Left ventricle myocardium inferior (tissue), 1 donor: Measurements from ENCODE around the gene TMEM234. TPM values are rescaled to one million over a fixed set of nuclear protein-coding genes. Genes with fewer than 3 reads are reported as not detected.
A peak's percentile ranks its signal among the peaks of the same experiment; 100 is the strongest.

Source experiments
- DNase-seq: peaks from one replicate; pipeline ENCODE4 v3.0.0-alpha.2; 2020
- H3K27ac ChIP-seq: fragments of 200-600 bp; replicated peaks from 2 replicates; pipeline ENCODE4 v1.8.0; 2021
- H3K27me3 ChIP-seq: fragments of 200-600 bp; 2 replicates; pipeline ENCODE4 v1.8.0; 2021; ENCODE audit warnings: low read depth
- H3K36me3 ChIP-seq: fragments of 200-600 bp; 2 replicates; pipeline ENCODE4 v1.8.0; 2021
- H3K4me1 ChIP-seq: fragments of 200-600 bp; 2 replicates; pipeline ENCODE4 v1.8.0; 2021
- H3K4me3 ChIP-seq: fragments of 200-600 bp; 2 replicates; pipeline ENCODE4 v1.8.0; 2021; ENCODE audit warnings: mild to moderate bottlenecking, moderate library complexity
- H3K9me3 ChIP-seq: fragments of 200-600 bp; replicated peaks from 2 replicates; pipeline ENCODE4 v1.8.0; 2021
- intact Hi-C: fragments of 100-400 bp; cut with micrococcal nuclease; formaldehyde crosslinking; loops from one replicate; pipeline ENCODE4 v1.11.0; 2022
- total RNA-seq: library from RNA; stranded (reverse); fragmentation: NEBNext Ultra II Directional; extraction: Animal tissue kit (Norgen Biotek cat#: 25700); gene quantifications from one replicate; pipeline ENCODE4 v1.2.1, GENCODE V29; 2021
- TF ChIP-seq, protein P1 (sequence below): fragments of 200-600 bp; IDR thresholded peaks from 2 replicates; pipeline ENCODE4 v1.8.0; 2021; ENCODE audit warnings: antibody characterized with exemption, mild to moderate bottlenecking, borderline replicate concordance
- donor health status: DM: no; HTN: yes; CAD: no; lungs with severe emphysema.

Gene TMEM234
- total RNA-seq, 1 donor from 2014 or later: 10.9 TPM

DNA sequence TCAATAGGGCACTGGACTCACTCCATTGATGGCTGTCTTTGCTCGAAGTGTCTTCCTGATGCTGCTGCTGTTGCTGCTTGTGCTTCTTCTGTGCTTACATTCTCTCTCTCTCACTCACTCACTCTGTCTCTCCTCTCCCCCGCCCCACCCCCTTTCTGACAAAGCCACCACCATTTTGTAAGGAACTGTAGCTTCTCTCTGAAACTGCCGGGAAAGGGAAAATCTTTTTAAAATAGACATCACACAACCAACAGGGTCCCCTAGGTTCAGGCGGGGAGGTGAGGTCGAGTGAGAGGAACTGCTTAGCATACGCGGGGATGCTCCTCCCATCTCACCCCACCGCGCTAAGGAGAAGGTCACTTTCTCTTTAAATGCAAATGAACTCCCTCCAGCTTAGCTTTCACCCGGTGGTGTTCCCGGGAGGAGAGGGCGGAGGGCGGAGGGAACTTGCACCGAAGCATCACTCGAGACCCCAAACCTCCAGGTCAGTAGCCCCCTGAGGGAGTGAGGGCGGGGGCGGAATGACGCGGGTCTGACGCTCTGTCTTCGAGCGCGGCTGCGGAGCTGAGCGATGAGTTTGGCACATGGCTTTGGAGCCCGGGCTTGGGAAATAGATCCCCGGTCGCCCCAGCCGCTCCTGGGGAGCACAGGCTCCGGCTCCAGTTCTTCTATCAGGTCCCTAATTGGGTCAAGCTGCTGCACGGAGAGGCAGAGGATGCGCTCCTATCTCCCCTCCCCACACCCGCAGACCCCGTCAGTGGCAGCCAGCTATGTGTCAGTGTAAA is 21.7 kb downstream of the TMEM234 start, which contains the start of gene CCDC28B:
TSS of gene CCDC28B (plus strand) at position 370 of the 785 bp plus-strand sequence. CDS start 1,341 bp downstream, outside the sequence.
- Histone ChIP-seq H3K27ac (peak within 1 kb of the TSS; percentile 91), H3K36me3 (peaks cover 23% of the 10 kb centered on the region), H3K27me3 (no peaks in the 10 kb centered on the region), H3K9me3 (no peaks in the 10 kb centered on the region), H3K4me1 (peaks cover 73% of the 10 kb centered on the region), H3K4me3 (peak within 1 kb of the TSS; percentile 72)
- peak; percentile 75 for DNase-seq
- TF ChIP-seq, protein P1, sequence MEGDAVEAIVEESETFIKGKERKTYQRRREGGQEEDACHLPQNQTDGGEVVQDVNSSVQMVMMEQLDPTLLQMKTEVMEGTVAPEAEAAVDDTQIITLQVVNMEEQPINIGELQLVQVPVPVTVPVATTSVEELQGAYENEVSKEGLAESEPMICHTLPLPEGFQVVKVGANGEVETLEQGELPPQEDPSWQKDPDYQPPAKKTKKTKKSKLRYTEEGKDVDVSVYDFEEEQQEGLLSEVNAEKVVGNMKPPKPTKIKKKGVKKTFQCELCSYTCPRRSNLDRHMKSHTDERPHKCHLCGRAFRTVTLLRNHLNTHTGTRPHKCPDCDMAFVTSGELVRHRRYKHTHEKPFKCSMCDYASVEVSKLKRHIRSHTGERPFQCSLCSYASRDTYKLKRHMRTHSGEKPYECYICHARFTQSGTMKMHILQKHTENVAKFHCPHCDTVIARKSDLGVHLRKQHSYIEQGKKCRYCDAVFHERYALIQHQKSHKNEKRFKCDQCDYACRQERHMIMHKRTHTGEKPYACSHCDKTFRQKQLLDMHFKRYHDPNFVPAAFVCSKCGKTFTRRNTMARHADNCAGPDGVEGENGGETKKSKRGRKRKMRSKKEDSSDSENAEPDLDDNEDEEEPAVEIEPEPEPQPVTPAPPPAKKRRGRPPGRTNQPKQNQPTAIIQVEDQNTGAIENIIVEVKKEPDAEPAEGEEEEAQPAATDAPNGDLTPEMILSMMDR: no peak
- intact Hi-C loops: no loop called here

DNA sequence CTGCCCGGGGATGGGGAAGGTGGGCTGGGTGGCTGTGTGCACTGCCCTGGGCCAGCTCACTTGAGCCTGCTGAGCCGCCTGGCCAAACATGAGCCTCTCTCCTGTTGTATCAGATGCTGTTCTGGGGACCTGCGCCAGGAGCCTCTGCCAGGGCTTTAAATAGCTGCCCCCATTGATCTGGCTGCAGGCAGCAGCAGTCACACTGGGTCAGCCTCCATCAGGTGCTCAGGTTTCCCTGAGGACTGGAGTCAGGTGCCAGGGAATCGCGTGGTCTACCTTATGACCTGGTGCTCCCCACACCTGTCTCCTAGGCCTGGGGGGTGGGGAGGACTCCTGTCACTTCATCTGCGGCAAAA is 22.5 kb downstream of the TMEM234 start:
- intact Hi-C loops: no loop called here

DNA sequence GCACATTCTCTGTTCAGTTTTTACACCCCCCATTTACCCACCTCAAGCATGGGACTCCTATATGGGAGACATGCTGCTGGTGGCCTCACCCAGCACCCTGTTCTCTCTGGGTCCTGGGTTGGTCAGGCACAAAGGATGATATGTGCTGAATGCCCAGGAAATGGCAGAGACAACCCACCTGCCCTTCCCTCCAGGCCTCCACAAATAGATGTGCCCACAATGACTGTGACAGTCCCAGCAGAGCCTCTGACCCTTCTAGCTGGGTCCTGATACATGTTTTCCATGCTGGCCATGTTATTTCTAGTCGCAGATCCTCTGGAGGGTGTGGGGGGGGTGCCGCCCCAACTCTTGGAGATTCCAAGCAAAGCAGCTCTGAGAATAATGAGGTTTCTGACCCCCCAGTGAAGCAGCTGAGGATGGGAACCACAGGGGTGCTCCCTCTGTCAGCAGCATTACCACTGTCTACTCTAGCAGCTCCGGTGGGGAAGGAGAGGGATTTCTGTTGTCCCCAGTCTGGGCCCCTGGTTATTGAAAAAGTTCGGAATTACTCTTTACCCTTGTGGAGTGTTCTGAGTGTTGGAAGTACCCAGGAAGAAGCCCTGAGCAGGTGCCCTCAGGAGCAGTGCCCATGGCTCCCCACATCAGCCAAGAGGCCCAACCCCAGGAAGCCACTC is 23.0 kb downstream of the TMEM234 start:
- no peak for DNase-seq
- Histone ChIP-seq H3K27ac (peak overlapping the region; percentile 91), H3K36me3 (peaks cover 36% of the 10 kb centered on the region), H3K9me3 (no peaks in the 10 kb centered on the region), H3K4me3 (peak overlapping the region; percentile 72), H3K27me3 (no peaks in the 10 kb centered on the region), H3K4me1 (peaks cover 65% of the 10 kb centered on the region)
- intact Hi-C loops: no loop called here
- TF ChIP-seq, protein P1: no peak

More for the DNA sequence above, 22.5 kb downstream of the TMEM234 start:
- H3K36me3 ChIP-seq: peaks cover 31% of the 10 kb centered on the region
- peak; percentile 81 for DNase-seq
- no peaks in the 10 kb centered on the region for H3K9me3 ChIP-seq
- peaks cover 67% of the 10 kb centered on the region for H3K4me1 ChIP-seq
- no peaks in the 10 kb centered on the region for H3K27me3 ChIP-seq
- TF ChIP-seq, protein P1: no peak
- H3K27ac ChIP-seq: peak overlapping the region; percentile 91
- H3K4me3 ChIP-seq: peak overlapping the region; percentile 72

DNA sequence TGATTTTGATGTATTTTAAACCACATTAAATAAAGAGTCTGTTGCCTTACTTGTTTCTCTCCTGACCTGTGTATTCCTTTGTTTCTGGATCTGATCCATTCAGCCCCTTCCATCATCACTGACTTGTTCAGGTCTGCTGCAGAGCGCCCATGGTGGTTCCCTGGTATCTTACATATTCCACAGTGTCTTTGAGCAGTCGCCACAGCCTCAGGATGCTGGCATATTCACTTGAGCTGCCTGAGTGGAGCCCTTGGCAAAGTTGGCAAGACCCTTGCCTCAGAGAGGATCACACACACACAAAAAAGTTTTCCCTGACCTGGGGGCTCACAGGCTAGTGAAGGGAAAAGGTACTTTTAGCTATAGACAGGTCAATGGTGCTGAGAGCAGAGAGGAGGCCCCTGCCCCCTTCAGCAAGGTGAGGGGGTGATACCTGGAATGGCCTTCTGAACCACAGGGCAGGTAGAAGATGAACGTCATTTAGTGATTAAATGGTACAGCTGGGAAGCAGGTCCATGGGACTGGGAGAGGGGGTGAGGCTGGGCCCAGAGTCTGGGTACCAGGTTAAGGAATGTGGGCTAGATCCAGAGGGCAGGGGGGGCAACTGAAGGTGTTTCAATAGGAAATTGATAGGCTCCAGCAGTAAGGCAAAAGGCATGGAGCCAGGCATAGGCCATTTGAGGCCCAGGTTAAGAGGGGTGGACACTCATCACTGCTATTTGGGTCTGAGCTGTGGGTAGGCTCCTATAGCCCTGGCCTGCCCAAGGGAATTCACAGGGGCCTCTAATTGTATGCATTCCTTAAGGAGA is 23.7 kb downstream of the TMEM234 start:
- H3K36me3 ChIP-seq: peaks cover 43% of the 10 kb centered on the region
- peak overlapping the region; percentile 91 for H3K27ac ChIP-seq
- H3K4me3 ChIP-seq: no peak overlapping the region
- TF ChIP-seq, protein P1: no peak
- no peaks in the 10 kb centered on the region for H3K9me3 ChIP-seq
- intact Hi-C loops: no loop called here
- no peaks in the 10 kb centered on the region for H3K27me3 ChIP-seq
- peaks cover 65% of the 10 kb centered on the region for H3K4me1 ChIP-seq
- DNase-seq: no peak

DNA sequence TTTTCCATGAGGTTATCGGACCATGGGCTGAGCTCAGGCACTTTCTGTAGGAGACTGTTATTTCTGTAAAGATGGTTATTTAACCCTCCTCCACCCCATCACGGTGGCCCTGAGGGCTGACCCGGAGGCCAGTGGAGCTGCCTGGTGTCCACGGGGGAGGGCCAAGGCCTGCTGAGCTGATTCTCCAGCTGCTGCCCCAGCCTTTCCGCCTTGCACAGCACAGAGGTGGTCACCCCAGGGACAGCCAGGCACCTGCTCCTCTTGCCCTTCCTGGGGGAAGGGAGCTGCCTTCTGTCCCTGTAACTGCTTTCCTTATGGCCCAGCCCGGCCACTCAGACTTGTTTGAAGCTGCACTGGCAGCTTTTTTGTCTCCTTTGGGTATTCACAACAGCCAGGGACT is 24.3 kb downstream of the TMEM234 start:
- H3K27me3 ChIP-seq: no peaks in the 10 kb centered on the region
- no peak overlapping the region for H3K4me3 ChIP-seq
- H3K9me3 ChIP-seq: no peaks in the 10 kb centered on the region
- TF ChIP-seq, protein P1: no peak
- H3K36me3 ChIP-seq: peaks cover 49% of the 10 kb centered on the region
- H3K4me1 ChIP-seq: peaks cover 65% of the 10 kb centered on the region
- intact Hi-C loops: no loop called here
- no peak for DNase-seq
- peak overlapping the region; percentile 91 for H3K27ac ChIP-seq
